Left kidney (tissue), 2 donors: ENCODE data around the gene DLGAP4. TPM values are rescaled to one million over a fixed set of nuclear protein-coding genes. Genes with fewer than 3 reads are reported as not detected.

Source experiments
- DNase-seq: peaks from one replicate; pipeline ENCODE4 v3.0.0-alpha.2; 2013
- polyA plus RNA-seq: library from polyadenylated mRNA; unstranded; fragments of 120-200 nt; gene quantifications from one replicate; pipeline ENCODE4 v1.2.1, GENCODE V29; 2013; ENCODE audit not compliant: insufficient read length

Gene DLGAP4
- polyA plus RNA-seq, 1 donor, result 57.8 TPM

GRCh38 chr20:36353740-36354139 is 47.6 kb downstream of the DLGAP4 start:
- DNase-seq, result no peak

- no peak for DNase-seq
Observed at GRCh38 chr20:36355469-36356171, 49.5 kb downstream of the DLGAP4 start.

- no peak for DNase-seq
Observed at GRCh38 chr20:36359668-36360406, 53.7 kb downstream of the DLGAP4 start.

- no peak for DNase-seq
Observed at GRCh38 chr20:36360429-36360828, 54.3 kb downstream of the DLGAP4 start.

- no peak for DNase-seq
Observed at GRCh38 chr20:36361406-36361805, 55.3 kb downstream of the DLGAP4 start.

GRCh38 chr20:36362261-36362660 is 56.1 kb downstream of the DLGAP4 start:
- DNase-seq, result no peak

GRCh38 chr20:36362978-36363713 is 57.0 kb downstream of the DLGAP4 start:
- DNase-seq, result no peak

GRCh38 chr20:36364506-36364905 is 58.4 kb downstream of the DLGAP4 start:
- DNase-seq, result no peak

GRCh38 chr20:36366623-36367369 is 60.7 kb downstream of the DLGAP4 start:
- no peak for DNase-seq

- no peak for DNase-seq
Observed at GRCh38 chr20:36367370-36367745, 61.2 kb downstream of the DLGAP4 start.

- no peak for DNase-seq
Observed at GRCh38 chr20:36367907-36368799, 62.0 kb downstream of the DLGAP4 start.

- no peak for DNase-seq
Observed at GRCh38 chr20:36368869-36369268, 62.7 kb downstream of the DLGAP4 start.

GRCh38 chr20:36369739-36370138 is 63.6 kb downstream of the DLGAP4 start:
- no peak for DNase-seq

- no peak for DNase-seq
Observed at GRCh38 chr20:36370991-36371790, 65.1 kb downstream of the DLGAP4 start.

GRCh38 chr20:36372666-36373065 is 66.5 kb downstream of the DLGAP4 start:
- DNase-seq, result peak; percentile 25

- no peak for DNase-seq
Observed at GRCh38 chr20:36373089-36373488, 67.0 kb downstream of the DLGAP4 start.

- no peak for DNase-seq
Observed at GRCh38 chr20:36374995-36375394, 68.9 kb downstream of the DLGAP4 start.

- DNase-seq, result no peak
Observed at GRCh38 chr20:36377348-36378326, 71.5 kb downstream of the DLGAP4 start.

- no peak for DNase-seq
Observed at GRCh38 chr20:36378686-36379085, 72.5 kb downstream of the DLGAP4 start.
